Suprapubic skin (tissue), 3 donors: ENCODE measurements around the gene DENND4C.
A peak's percentile ranks its signal among the peaks of the same experiment; 100 is the strongest.

ENCODE experiments used
- EP300 ChIP-seq: sonication (generic); formaldehyde crosslinking; IDR thresholded peaks from one replicate; pipeline ENCODE4 v1.6.1; 2017; ENCODE audit warnings: antibody characterized with exemption
- POLR2A ChIP-seq, 2 donors: fragments of 450-650 bp; IDR thresholded peaks; one replicate each; pipeline ENCODE4 v1.6.1; 2017; ENCODE audit warnings: antibody characterized with exemption in 2 of 2, mild to moderate bottlenecking in 2 of 2, moderate library complexity in 2 of 2
- TF ChIP-seq, protein P1 (sequence below), 2 donors: fragments of 200-600 bp in 1 of 2; fragments of 450-650 bp in 1 of 2; sonication (generic) in 1 of 2; IDR thresholded peaks; one replicate each; pipeline ENCODE4 v1.5.1; 2016 to 2019; ENCODE audit warnings: antibody characterized with exemption in 2 of 2, mild to moderate bottlenecking in 1 of 2, moderate library complexity in 1 of 2

DNA sequence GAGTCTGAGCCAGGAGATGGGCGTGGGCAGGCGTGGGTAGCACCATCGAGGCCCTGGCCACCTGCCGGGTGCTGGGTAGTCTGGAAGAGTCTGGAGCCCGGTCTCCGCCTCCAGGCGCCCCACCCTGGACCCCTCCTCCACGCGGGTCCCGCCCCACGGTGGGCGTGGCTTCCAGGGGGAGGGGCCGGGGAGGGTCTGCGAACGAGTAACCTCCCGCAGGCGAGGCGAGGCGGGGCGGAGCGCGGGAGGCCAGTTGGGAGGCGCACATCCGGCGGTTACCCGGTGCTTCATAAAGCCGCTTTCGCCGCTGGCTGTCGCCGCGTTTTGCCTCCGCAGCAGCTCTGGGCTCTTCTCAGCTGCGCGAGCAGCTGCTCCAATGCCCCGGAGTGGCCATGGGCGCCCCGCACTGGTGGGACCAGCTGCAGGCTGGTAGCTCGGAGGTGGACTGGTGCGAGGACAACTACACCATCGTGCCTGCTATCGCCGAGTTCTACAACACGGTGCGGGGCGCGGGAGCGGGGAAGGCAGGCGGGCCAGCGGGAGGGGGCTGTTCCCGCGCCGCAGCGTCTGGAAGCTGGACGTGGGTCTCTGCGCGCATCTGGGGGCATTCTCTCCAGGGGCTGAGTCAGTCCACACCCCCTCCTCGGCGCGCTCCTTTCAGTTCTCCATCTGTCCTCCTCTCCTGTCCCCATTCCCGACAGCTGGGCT lies 178.4 kb downstream of the DENND4C start, which contains the start of gene ACER2:
- peak; percentile 24 to 62 for TF ChIP-seq POLR2A (IDR thresholded peaks at IDR 0.05)
- TF ChIP-seq, protein P1, sequence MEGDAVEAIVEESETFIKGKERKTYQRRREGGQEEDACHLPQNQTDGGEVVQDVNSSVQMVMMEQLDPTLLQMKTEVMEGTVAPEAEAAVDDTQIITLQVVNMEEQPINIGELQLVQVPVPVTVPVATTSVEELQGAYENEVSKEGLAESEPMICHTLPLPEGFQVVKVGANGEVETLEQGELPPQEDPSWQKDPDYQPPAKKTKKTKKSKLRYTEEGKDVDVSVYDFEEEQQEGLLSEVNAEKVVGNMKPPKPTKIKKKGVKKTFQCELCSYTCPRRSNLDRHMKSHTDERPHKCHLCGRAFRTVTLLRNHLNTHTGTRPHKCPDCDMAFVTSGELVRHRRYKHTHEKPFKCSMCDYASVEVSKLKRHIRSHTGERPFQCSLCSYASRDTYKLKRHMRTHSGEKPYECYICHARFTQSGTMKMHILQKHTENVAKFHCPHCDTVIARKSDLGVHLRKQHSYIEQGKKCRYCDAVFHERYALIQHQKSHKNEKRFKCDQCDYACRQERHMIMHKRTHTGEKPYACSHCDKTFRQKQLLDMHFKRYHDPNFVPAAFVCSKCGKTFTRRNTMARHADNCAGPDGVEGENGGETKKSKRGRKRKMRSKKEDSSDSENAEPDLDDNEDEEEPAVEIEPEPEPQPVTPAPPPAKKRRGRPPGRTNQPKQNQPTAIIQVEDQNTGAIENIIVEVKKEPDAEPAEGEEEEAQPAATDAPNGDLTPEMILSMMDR (IDR thresholded peaks at IDR 0.05), result no peak
- TF ChIP-seq EP300, result no peak
